SU-DHL-6 (cell line): ENCODE data around the gene GFER.

Experiments used
- H2AFZ ChIP-seq: fragments of 200-600 bp; sonication (generic); 2 replicates; pipeline ENCODE4 v1.6.1; 2014; ENCODE audit warnings: low read depth, mild to moderate bottlenecking, moderate library complexity, mixed read lengths, antibody characterized with exemption, low read length; ENCODE audit not compliant: severe bottlenecking
- H3F3A ChIP-seq: fragments of 200-600 bp; shearing (Covaris generic); 2 replicates; pipeline ENCODE4 v1.6.0; 2016; ENCODE audit warnings: antibody characterized with exemption, mild to moderate bottlenecking; ENCODE audit not compliant: insufficient read depth
- H3K27ac ChIP-seq: fragments of 200-600 bp; sonication (generic); 2 replicates; pipeline ENCODE4 v1.5.1; 2016; ENCODE audit warnings: low read depth, mild to moderate bottlenecking, low read length, moderate library complexity, mixed read lengths
- H3K27me3 ChIP-seq: fragments of 200-600 bp; sonication (generic), shearing (Covaris generic); 2 replicates; pipeline ENCODE4 v1.6.0; 2014; ENCODE audit warnings: mild to moderate bottlenecking, low read length
- H3K36me3 ChIP-seq: fragments of 200-600 bp; sonication (generic); 2 replicates; pipeline ENCODE4 v1.6.1; 2014; ENCODE audit warnings: mild to moderate bottlenecking, low read length, mixed read lengths
- H3K4me2 ChIP-seq: fragments of 300-600, 200-600 bp; shearing (Covaris generic), sonication (generic); 2 replicates; pipeline ENCODE4 v1.6.0; 2014; ENCODE audit warnings: low read length, low read depth, mild to moderate bottlenecking; ENCODE audit not compliant: poor library complexity, severe bottlenecking
- H3K4me3 ChIP-seq: fragments of 200-600 bp; sonication (generic); 2 replicates; pipeline ENCODE4 v1.5.1; 2014; ENCODE audit warnings: antibody characterized with exemption, low read length, mild to moderate bottlenecking, mixed read lengths; ENCODE audit not compliant: insufficient read depth, poor library complexity, severe bottlenecking
- H3K79me2 ChIP-seq: fragments of 200-600 bp; sonication (generic); 2 replicates; pipeline ENCODE4 v1.6.1; 2014; ENCODE audit warnings: mild to moderate bottlenecking, low read length, moderate library complexity; ENCODE audit not compliant: insufficient read depth
- H3K9ac ChIP-seq: fragments of 200-600 bp; sonication (generic); 2 replicates; pipeline ENCODE4 v1.7.0; 2014; ENCODE audit warnings: mild to moderate bottlenecking, low read length
- H3K9me2 ChIP-seq: fragments of 200-600 bp; sonication (generic); replicated peaks from 2 replicates; pipeline ENCODE4 v1.6.1; 2014; ENCODE audit warnings: low read length; ENCODE audit not compliant: insufficient read depth
- H3K9me3 ChIP-seq: fragments of 200-600 bp; sonication (generic); 2 replicates; pipeline ENCODE4 v1.6.1; 2014; ENCODE audit warnings: low read length, mixed read lengths; ENCODE audit not compliant: insufficient read depth
- H4K20me1 ChIP-seq: fragments of 200-600 bp; sonication (generic); 2 replicates; pipeline ENCODE4 v1.6.1; 2014; ENCODE audit warnings: low read depth, mild to moderate bottlenecking, antibody characterized with exemption, low read length, moderate library complexity, mixed read lengths
- EZH2phosphoT487 ChIP-seq: fragments of 200-600 bp; sonication (generic), shearing (Covaris generic); conservative IDR thresholded peaks from 2 replicates; pipeline ENCODE4 v1.6.1; 2018; ENCODE audit warnings: mild to moderate bottlenecking, antibody characterized with exemption, low read length, moderate library complexity, mixed read lengths
- TF ChIP-seq, protein P1 (sequence below): fragments of 200-600 bp; sonication (generic); IDR thresholded peaks from one replicate; pipeline ENCODE4 v1.5.1; 2017; ENCODE audit warnings: antibody characterized with exemption, mild to moderate bottlenecking, low read length, moderate library complexity; ENCODE audit not compliant: insufficient read depth, poor library complexity, severe bottlenecking

Gene GFER

DNA sequence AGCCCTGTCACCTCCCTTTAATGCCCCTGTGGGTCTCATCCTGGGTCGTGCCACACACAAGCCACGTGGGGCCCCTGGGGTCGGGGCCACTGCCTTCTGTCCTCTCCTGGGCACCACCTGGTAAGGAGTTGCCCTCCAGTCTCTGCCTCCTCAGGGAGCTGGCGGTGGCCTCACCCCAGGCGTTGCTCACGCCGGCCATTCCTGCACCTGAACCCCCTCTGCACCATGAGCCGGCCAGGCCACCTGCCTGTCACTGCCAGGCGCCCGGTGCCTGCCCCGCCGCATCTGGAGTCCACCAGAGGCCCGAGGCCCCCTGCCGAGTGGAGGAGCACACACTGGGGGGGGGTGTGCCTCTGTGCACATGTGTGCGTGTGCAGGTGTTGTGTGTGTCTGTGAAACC is 53.1 kb downstream of the GFER start:
- H3K79me2 ChIP-seq = no peaks in the 10 kb centered on the region
- no peak overlapping the region for H3K9ac ChIP-seq
- H3K9me3 ChIP-seq = no peaks in the 10 kb centered on the region
- H3K27ac ChIP-seq = no peak overlapping the region
- H3K36me3 ChIP-seq = no peaks in the 10 kb centered on the region
- TF ChIP-seq EZH2phosphoT487 = no peak
- TF ChIP-seq, protein P1, sequence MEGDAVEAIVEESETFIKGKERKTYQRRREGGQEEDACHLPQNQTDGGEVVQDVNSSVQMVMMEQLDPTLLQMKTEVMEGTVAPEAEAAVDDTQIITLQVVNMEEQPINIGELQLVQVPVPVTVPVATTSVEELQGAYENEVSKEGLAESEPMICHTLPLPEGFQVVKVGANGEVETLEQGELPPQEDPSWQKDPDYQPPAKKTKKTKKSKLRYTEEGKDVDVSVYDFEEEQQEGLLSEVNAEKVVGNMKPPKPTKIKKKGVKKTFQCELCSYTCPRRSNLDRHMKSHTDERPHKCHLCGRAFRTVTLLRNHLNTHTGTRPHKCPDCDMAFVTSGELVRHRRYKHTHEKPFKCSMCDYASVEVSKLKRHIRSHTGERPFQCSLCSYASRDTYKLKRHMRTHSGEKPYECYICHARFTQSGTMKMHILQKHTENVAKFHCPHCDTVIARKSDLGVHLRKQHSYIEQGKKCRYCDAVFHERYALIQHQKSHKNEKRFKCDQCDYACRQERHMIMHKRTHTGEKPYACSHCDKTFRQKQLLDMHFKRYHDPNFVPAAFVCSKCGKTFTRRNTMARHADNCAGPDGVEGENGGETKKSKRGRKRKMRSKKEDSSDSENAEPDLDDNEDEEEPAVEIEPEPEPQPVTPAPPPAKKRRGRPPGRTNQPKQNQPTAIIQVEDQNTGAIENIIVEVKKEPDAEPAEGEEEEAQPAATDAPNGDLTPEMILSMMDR = no peak
- no peaks in the 10 kb centered on the region for H4K20me1 ChIP-seq
- H3K27me3 ChIP-seq = no peaks in the 10 kb centered on the region
- no peak overlapping the region for H3K4me3 ChIP-seq
- no peaks in the 10 kb centered on the region for H3F3A ChIP-seq
- H2AFZ ChIP-seq = no peak overlapping the region
- H3K9me2 ChIP-seq = no peaks in the 10 kb centered on the region
- no peak overlapping the region for H3K4me2 ChIP-seq
